K562 (cell line): Measurements from ENCODE around the gene LPGAT1.

Experiments
- BACH1 ChIP-seq: fragments of 200-800 bp; sonication (Bioruptor generic); IDR thresholded peaks from 2 replicates; pipeline ENCODE4 v1.6.1; 2016; ENCODE audit warnings: missing genetic modification characterization, missing compliant biosample characterization
- JUN ChIP-seq, 2 experiments: sonication (generic) in 1 of 2; formaldehyde crosslinking in 1 of 2; IDR thresholded peaks; 2 replicates each; pipeline versions ENCODE4 v1.6.1 to v1.8.0; 2012 to 2022; ENCODE audit warnings: borderline replicate concordance in 2 of 2, mild to moderate bottlenecking in 2 of 2, improper control_type of control experiment in 1 of 2, low read depth in 1 of 2, low read length in 1 of 2, missing genetic modification reagents in 1 of 2
- POLR2A ChIP-seq: fragments of 450-650 bp; conservative IDR thresholded peaks from 2 replicates; pipeline ENCODE4 v1.6.1; 2016
- TF ChIP-seq, protein P1 (sequence below): fragments of 250-450 bp; sonication (Bioruptor Pico); IDR thresholded peaks from 2 replicates; pipeline ENCODE4 v1.5.0; 2020; ENCODE audit warnings: mild to moderate bottlenecking, borderline replicate concordance
- TF ChIP-seq, protein P2 (sequence below), 3 experiments: fragments of 200-800 bp in 1 of 3; fragments of 250-450 bp in 1 of 3; fragments of 450-650 bp in 1 of 3; sonication (Bioruptor Pico) in 1 of 3; sonication (Bioruptor generic) in 1 of 3; formaldehyde crosslinking in 1 of 3; IDR thresholded peaks; 2 replicates each; pipeline versions ENCODE4 v1.6.1 to v1.8.0; 2016 to 2022; ENCODE audit warnings: mild to moderate bottlenecking in 2 of 3, missing genetic modification characterization in 2 of 3, missing compliant biosample characterization in 1 of 3, moderate library complexity in 1 of 3
- TF ChIP-seq, protein P3 (sequence below): fragments of 450-650 bp; formaldehyde crosslinking; IDR thresholded peaks from 2 replicates; pipeline ENCODE4 v1.4.0; 2022; ENCODE audit warnings: missing genetic modification characterization
- TF ChIP-seq, protein P4 (sequence below): sonication (generic); formaldehyde crosslinking; IDR thresholded peaks from 2 replicates; pipeline ENCODE4 v1.8.1; 2022; ENCODE audit warnings: missing genetic modification reagents

DNA sequence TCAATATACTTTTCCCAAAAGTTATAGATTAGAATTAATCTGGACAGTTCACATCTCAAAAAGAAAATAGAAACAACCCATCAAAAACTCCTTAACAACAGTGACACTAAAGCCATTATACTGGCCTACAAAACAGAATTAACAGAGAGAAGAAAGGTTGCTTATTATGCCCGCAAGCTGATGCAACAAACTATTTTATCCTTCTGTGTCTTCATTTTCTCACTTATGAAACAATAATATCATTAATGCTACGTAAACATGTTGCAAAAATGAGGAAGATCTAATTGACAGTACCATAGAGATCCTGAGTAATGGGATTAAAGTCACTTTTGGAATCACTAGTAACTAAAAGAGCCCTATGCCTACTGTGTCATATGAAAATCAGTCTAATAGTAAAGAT is 32.6 kb downstream of the LPGAT1 start:
- TF ChIP-seq, protein P1, sequence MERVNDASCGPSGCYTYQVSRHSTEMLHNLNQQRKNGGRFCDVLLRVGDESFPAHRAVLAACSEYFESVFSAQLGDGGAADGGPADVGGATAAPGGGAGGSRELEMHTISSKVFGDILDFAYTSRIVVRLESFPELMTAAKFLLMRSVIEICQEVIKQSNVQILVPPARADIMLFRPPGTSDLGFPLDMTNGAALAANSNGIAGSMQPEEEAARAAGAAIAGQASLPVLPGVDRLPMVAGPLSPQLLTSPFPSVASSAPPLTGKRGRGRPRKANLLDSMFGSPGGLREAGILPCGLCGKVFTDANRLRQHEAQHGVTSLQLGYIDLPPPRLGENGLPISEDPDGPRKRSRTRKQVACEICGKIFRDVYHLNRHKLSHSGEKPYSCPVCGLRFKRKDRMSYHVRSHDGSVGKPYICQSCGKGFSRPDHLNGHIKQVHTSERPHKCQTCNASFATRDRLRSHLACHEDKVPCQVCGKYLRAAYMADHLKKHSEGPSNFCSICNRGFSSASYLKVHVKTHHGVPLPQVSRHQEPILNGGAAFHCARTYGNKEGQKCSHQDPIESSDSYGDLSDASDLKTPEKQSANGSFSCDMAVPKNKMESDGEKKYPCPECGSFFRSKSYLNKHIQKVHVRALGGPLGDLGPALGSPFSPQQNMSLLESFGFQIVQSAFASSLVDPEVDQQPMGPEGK (CRISPR knock-in tag), result no peak
- TF ChIP-seq JUN (IDR thresholded peaks at IDR 0.05; ENCODE audit: borderline replicate concordance, low read depth, low read length) (no peak), JUN (CRISPR knock-in tag; IDR thresholded peaks at IDR 0.05; ENCODE audit: borderline replicate concordance) (no peak), BACH1 (tag) (no peak), POLR2A (no peak)
- TF ChIP-seq, protein P2, sequence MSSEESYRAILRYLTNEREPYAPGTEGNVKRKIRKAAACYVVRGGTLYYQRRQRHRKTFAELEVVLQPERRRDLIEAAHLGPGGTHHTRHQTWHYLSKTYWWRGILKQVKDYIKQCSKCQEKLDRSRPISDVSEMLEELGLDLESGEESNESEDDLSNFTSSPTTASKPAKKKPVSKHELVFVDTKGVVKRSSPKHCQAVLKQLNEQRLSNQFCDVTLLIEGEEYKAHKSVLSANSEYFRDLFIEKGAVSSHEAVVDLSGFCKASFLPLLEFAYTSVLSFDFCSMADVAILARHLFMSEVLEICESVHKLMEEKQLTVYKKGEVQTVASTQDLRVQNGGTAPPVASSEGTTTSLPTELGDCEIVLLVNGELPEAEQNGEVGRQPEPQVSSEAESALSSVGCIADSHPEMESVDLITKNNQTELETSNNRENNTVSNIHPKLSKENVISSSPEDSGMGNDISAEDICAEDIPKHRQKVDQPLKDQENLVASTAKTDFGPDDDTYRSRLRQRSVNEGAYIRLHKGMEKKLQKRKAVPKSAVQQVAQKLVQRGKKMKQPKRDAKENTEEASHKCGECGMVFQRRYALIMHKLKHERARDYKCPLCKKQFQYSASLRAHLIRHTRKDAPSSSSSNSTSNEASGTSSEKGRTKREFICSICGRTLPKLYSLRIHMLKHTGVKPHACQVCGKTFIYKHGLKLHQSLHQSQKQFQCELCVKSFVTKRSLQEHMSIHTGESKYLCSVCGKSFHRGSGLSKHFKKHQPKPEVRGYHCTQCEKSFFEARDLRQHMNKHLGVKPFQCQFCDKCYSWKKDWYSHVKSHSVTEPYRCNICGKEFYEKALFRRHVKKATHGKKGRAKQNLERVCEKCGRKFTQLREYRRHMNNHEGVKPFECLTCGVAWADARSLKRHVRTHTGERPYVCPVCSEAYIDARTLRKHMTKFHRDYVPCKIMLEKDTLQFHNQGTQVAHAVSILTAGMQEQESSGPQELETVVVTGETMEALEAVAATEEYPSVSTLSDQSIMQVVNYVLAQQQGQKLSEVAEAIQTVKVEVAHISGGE (CRISPR knock-in tag; IDR thresholded peaks at IDR 0.05), result no peak
- TF ChIP-seq, protein P3, sequence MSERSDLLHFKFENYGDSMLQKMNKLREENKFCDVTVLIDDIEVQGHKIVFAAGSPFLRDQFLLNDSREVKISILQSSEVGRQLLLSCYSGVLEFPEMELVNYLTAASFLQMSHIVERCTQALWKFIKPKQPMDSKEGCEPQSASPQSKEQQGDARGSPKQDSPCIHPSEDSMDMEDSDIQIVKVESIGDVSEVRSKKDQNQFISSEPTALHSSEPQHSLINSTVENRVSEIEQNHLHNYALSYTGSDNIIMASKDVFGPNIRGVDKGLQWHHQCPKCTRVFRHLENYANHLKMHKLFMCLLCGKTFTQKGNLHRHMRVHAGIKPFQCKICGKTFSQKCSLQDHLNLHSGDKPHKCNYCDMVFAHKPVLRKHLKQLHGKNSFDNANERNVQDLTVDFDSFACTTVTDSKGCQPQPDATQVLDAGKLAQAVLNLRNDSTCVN, result no peak
- TF ChIP-seq, protein P4, sequence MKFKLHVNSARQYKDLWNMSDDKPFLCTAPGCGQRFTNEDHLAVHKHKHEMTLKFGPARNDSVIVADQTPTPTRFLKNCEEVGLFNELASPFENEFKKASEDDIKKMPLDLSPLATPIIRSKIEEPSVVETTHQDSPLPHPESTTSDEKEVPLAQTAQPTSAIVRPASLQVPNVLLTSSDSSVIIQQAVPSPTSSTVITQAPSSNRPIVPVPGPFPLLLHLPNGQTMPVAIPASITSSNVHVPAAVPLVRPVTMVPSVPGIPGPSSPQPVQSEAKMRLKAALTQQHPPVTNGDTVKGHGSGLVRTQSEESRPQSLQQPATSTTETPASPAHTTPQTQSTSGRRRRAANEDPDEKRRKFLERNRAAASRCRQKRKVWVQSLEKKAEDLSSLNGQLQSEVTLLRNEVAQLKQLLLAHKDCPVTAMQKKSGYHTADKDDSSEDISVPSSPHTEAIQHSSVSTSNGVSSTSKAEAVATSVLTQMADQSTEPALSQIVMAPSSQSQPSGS (CRISPR knock-in tag), result no peak
